GM19438 (cell line): ENCODE measurements around the gene EP400.

Experiments used
- ATAC-seq: cut with Tn5 transposase; IDR thresholded peaks from one replicate; pipeline ENCODE4 v1.9.1; 2021; ENCODE audit warnings: low read depth; ENCODE audit not compliant: unreplicated experiment

The EP400 gene

DNA sequence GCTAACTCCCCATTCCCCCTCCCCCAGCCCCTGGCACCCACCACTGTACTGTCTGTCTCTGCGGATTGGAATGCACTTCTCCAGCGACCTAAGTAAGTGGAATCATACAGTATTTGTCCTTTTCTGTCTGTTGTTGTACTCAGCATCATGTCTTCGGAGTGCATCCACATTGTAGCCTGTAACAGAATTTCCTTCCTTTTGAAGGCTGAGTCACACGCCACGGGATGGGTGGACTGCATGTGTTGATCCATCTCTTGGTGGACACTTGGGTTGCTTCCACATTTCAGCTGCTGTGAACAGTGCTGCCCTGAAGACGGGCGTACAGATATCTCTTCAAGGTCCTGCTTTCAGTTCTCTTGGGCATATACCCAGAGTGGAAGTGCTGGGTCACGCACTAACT, 160.0 kb downstream of the EP400 start:
- ATAC-seq: no peak

- no peak for ATAC-seq
Measured at GRCh38 chr12:132110677-132111076, 160.9 kb downstream of the EP400 start.

GRCh38 chr12:132111654-132112304, 162.0 kb downstream of the EP400 start:
- ATAC-seq: no peak

DNA sequence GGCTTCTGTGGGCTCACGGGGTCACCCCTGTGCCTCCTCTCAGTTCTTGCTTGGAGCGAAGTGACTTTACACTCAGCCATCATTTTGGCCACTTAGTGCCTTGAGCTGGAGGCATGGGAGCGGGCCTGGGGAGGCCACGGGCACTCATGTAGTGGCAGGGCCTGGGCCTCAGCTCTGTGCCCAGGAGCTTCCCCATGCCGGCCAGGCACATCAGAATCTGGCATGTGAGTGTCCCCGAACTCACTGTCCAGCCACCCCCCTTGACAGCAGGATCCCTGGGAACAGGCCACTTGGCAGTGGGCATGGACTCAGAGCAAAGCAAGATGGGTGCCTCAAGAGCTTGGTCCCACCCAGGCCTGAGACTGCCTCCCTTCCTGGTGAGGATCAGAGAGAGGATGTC, 164.9 kb downstream of the EP400 start:
- ATAC-seq: no peak

DNA sequence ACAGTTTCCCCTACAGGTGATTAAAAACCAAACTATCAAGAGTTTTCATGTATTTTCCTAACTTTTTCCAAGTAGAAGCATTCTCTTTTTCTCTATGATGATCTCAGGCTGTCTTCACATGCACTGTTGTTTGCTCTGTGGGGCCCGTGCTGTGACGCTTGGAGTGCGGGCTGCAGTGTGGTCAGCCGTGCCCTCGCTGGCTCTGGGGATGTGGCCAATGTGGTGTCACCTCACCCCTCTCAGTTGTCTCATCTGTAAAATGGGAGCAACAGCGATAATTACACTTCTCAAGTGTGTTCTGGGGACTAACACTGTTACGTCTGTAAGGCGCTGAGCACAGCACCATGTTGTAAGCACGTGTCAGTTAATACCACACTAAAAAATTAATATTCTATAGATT, 165.8 kb downstream of the EP400 start:
- no peak for ATAC-seq

GRCh38 chr12:132116709-132117557, 167.2 kb downstream of the EP400 start:
- ATAC-seq: no peak

GRCh38 chr12:132117558-132117875, 167.8 kb downstream of the EP400 start:
- ATAC-seq: no peak

- ATAC-seq: no peak
Measured at GRCh38 chr12:132118876-132119275, 169.1 kb downstream of the EP400 start.

GRCh38 chr12:132121283-132121682, 171.5 kb downstream of the EP400 start:
- ATAC-seq: no peak

GRCh38 chr12:132123970-132124765, 174.4 kb downstream of the EP400 start:
- no peak for ATAC-seq

GRCh38 chr12:132124766-132125425, 175.2 kb downstream of the EP400 start:
- ATAC-seq: no peak

DNA sequence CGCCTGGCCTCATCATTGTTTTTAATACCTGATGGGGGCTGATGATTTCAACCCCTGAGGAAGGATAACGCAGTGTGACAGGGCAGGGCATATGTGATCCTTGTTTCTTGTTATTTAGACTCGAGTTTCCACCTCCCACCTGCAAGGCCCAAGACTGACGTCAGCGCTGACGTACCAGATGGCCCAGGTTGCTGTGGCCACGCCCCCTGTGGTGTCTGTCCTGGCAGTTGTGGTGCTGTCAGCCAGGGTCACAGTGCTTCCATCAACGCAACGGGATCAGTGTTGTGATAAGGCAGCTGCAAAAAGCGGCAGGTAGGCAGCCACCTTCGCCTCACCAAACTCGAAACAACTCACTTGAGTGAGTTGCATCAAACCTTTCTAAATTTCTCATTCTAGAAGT, 176.0 kb downstream of the EP400 start:
- no peak for ATAC-seq

GRCh38 chr12:132127041-132127440, 177.3 kb downstream of the EP400 start:
- no peak for ATAC-seq

GRCh38 chr12:132129007-132129406, 179.3 kb downstream of the EP400 start:
- ATAC-seq: no peak

- ATAC-seq: no peak
Measured at GRCh38 chr12:132130690-132131089, 180.9 kb downstream of the EP400 start.
